HG03039 (cell line): ENCODE data around the gene NKAIN2.
A peak's percentile ranks its signal among the peaks of the same experiment; 100 is the strongest.
"Not testable (repeated sequence)": the region's sequence is repeated elsewhere in the genome, so short reads cannot be mapped to it uniquely, and the experiment has no call there.

Source experiments
- ATAC-seq: cut with Tn5 transposase; IDR thresholded peaks from one replicate; pipeline ENCODE4 v1.9.1; 2021; ENCODE audit warnings: mild to moderate bottlenecking, moderate library complexity; ENCODE audit not compliant: unreplicated experiment

The NKAIN2 gene

GRCh38 chr6:124022051-124022450 lies 218.4 kb downstream of the NKAIN2 start:
- ATAC-seq: not testable (repeated sequence)

- no peak for ATAC-seq
Observed at GRCh38 chr6:124022641-124023040, 219.0 kb downstream of the NKAIN2 start.

GRCh38 chr6:124026694-124027093 lies 223.0 kb downstream of the NKAIN2 start:
- ATAC-seq: no peak

- no peak for ATAC-seq
Observed at GRCh38 chr6:124027392-124027791, 223.7 kb downstream of the NKAIN2 start.

GRCh38 chr6:124028117-124028516 lies 224.5 kb downstream of the NKAIN2 start:
- no peak for ATAC-seq

GRCh38 chr6:124029567-124029966 lies 225.9 kb downstream of the NKAIN2 start:
- ATAC-seq: no peak

- no peak for ATAC-seq
Observed at GRCh38 chr6:124033501-124033900, 229.8 kb downstream of the NKAIN2 start.

- ATAC-seq: no peak
Observed at GRCh38 chr6:124036384-124036783, 232.7 kb downstream of the NKAIN2 start.

- peak; percentile 87 for ATAC-seq
Observed at GRCh38 chr6:124040655-124041054, 237.0 kb downstream of the NKAIN2 start.

GRCh38 chr6:124052120-124052519 lies 248.5 kb downstream of the NKAIN2 start:
- no peak for ATAC-seq

GRCh38 chr6:124053315-124053714 lies 249.7 kb downstream of the NKAIN2 start:
- ATAC-seq: no peak

- ATAC-seq: peak; percentile 58
Observed at GRCh38 chr6:124054034-124054433, 250.4 kb downstream of the NKAIN2 start.

- ATAC-seq: no peak
Observed at GRCh38 chr6:124055395-124055794, 251.7 kb downstream of the NKAIN2 start.

- ATAC-seq: no peak
Observed at GRCh38 chr6:124055963-124056362, 252.3 kb downstream of the NKAIN2 start.

GRCh38 chr6:124056407-124057334 lies 253.0 kb downstream of the NKAIN2 start:
- no peak for ATAC-seq

- no peak for ATAC-seq
Observed at GRCh38 chr6:124057461-124057860, 253.8 kb downstream of the NKAIN2 start.

GRCh38 chr6:124064317-124065113 lies 260.9 kb downstream of the NKAIN2 start:
- no peak for ATAC-seq

- no peak for ATAC-seq
Observed at GRCh38 chr6:124066269-124066668, 262.6 kb downstream of the NKAIN2 start.

GRCh38 chr6:124066946-124067552 lies 263.4 kb downstream of the NKAIN2 start:
- ATAC-seq: no peak

- ATAC-seq: no peak
Observed at GRCh38 chr6:124069230-124069950, 265.7 kb downstream of the NKAIN2 start.

GRCh38 chr6:124073021-124073420 lies 269.4 kb downstream of the NKAIN2 start:
- no peak for ATAC-seq
